Calu3 (cell line): ENCODE measurements around the gene NHERF2. TPM values are rescaled to one million over a fixed set of nuclear protein-coding genes. Genes with fewer than 3 reads are reported as not detected.
A peak's percentile ranks its signal among the peaks of the same experiment; 100 is the strongest.

Experiments
- BruUV-seq: library from RNA; stranded (reverse); fragments of 400-500 nt; replicated peaks from 2 replicates; lab custom pipeline; 2021; lab: Mats Ljungman, UMichigan
- CTCF ChIA-PET: fragments of 300-600 bp; sonication (Branson Sonifier 250); formaldehyde crosslinking; loops from one replicate; lab custom pipeline; 2022; ENCODE audit warnings: antibody characterized with exemption; lab: Charles Lee
- DNase-seq: peaks from one replicate; pipeline ENCODE4 v3.0.0; 2022
- H3K27ac Mint-ChIP-seq: one replicate; pipeline ENCODE4 v1.8.0; 2022; ENCODE audit warnings: mixed read lengths; ENCODE audit not compliant: unreplicated experiment
- H3K27me3 Mint-ChIP-seq: one replicate; pipeline ENCODE4 v1.8.0; 2022; ENCODE audit warnings: mixed read lengths; ENCODE audit not compliant: unreplicated experiment
- H3K36me3 Mint-ChIP-seq: one replicate; pipeline ENCODE4 v1.8.0; 2022; ENCODE audit warnings: mild to moderate bottlenecking, moderate library complexity, mixed read lengths; ENCODE audit not compliant: insufficient read depth, unreplicated experiment
- H3K4me1 Mint-ChIP-seq: one replicate; pipeline ENCODE4 v1.8.0; 2022; ENCODE audit warnings: mild to moderate bottlenecking, low read depth, mixed read lengths; ENCODE audit not compliant: unreplicated experiment
- H3K4me3 Mint-ChIP-seq: one replicate; pipeline ENCODE4 v1.8.0; 2022; ENCODE audit warnings: mild to moderate bottlenecking, low read depth, moderate library complexity, mixed read lengths; ENCODE audit not compliant: unreplicated experiment
- H3K9me3 Mint-ChIP-seq: one replicate; pipeline ENCODE4 v1.8.0; 2022; ENCODE audit warnings: low read depth, mixed read lengths; ENCODE audit not compliant: unreplicated experiment
- intact Hi-C: fragments of 100-400 bp; cut with micrococcal nuclease; formaldehyde crosslinking; loops from one replicate; pipeline ENCODE4 v1.10.0; 2022; ENCODE audit not compliant: unreplicated experiment
- total RNA-seq: library from RNA; stranded (reverse); gene quantifications from 2 replicates; pipeline ENCODE4 v1.2.3, GENCODE V29; 2022
- TF ChIP-seq, protein P1 (sequence below): fragments of 200-600 bp; IDR thresholded peaks from one replicate; pipeline ENCODE4 v1.8.0; 2022; ENCODE audit warnings: antibody characterized with exemption; ENCODE audit not compliant: unreplicated experiment

Gene NHERF2
- total RNA-seq, 1 experiment from 2014 or later, result 15.7 TPM

DNA sequence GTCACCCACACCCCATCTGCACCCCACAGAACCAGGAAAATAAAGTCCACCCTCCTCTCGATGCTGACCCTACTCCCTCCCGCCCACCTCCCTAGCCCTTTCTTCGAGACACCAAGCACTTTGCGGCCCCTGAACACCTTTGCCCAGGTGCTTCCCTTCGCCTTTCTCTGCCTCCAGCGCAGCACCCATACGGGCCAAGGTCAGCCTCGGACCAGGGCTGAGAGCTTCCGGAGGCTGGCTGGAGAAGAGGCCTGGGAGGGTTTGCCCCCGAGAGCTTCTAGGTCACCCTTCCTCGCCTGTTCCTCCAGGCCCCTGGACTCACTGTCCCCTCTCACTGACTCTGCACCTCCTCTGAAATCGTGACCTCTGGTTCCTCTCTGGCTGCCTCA, 2.7 kb upstream of the NHERF2 start:
- no peaks in the 10 kb centered on the region for H3K9me3 Mint-ChIP-seq
- no peak for DNase-seq
- no peak overlapping the region for H3K27ac Mint-ChIP-seq
- no peak overlapping the region for H3K4me3 Mint-ChIP-seq
- TF ChIP-seq, protein P1, sequence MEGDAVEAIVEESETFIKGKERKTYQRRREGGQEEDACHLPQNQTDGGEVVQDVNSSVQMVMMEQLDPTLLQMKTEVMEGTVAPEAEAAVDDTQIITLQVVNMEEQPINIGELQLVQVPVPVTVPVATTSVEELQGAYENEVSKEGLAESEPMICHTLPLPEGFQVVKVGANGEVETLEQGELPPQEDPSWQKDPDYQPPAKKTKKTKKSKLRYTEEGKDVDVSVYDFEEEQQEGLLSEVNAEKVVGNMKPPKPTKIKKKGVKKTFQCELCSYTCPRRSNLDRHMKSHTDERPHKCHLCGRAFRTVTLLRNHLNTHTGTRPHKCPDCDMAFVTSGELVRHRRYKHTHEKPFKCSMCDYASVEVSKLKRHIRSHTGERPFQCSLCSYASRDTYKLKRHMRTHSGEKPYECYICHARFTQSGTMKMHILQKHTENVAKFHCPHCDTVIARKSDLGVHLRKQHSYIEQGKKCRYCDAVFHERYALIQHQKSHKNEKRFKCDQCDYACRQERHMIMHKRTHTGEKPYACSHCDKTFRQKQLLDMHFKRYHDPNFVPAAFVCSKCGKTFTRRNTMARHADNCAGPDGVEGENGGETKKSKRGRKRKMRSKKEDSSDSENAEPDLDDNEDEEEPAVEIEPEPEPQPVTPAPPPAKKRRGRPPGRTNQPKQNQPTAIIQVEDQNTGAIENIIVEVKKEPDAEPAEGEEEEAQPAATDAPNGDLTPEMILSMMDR, result no peak
- no TSS peak for BruUV-seq
- peaks cover 41% of the 10 kb centered on the region for H3K4me1 Mint-ChIP-seq
- peaks cover 49% of the 10 kb centered on the region for H3K27me3 Mint-ChIP-seq
- intact Hi-C loops, result no loop called here
- peaks cover 46% of the 10 kb centered on the region for H3K36me3 Mint-ChIP-seq
- CTCF ChIA-PET, result interaction anchor here (0.7 to 1.6 kb wide), 3 partner anchors 32 to 117 kb away, joined by 3 to 4 read pairs (median 4); no protein-coding TSS in a partner anchor

DNA sequence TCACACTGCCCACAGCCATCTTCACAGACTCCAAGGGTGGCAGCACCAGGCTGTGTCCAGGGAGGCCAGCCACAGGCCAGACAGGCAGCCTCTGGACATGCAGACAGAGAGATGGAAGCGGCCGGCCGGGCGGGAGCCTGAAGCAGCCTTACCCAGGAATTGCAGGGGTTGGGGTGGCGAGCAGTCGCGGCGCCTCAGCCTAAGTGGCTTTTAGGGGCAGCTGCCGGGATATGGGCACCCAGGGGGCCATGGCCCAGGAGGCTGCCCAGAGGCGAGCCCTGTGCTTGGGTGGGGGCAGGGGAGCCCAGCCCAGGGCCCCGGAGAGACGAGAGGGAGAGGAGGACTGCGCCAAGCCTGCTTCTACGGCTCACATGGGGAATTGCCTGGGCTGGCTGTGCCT, 1.5 kb upstream of the NHERF2 start:
- Mint-ChIP-seq H3K4me1 (peaks cover 41% of the 10 kb centered on the region), H3K27me3 (peaks cover 37% of the 10 kb centered on the region), H3K36me3 (peaks cover 46% of the 10 kb centered on the region), H3K9me3 (no peaks in the 10 kb centered on the region), H3K4me3 (peak overlapping the region; percentile 74), H3K27ac (no peak overlapping the region)
- no peak for DNase-seq
- intact Hi-C loops, result no loop called here
- TF ChIP-seq, protein P1, result no peak
- CTCF ChIA-PET, result interaction anchor here (1.4 to 1.6 kb wide), 2 partner anchors 22 to 31 kb away, joined by 4 to 5 read pairs; partner anchors contain the start of genes NTHL1 and TSC2
- no TSS peak for BruUV-seq

DNA sequence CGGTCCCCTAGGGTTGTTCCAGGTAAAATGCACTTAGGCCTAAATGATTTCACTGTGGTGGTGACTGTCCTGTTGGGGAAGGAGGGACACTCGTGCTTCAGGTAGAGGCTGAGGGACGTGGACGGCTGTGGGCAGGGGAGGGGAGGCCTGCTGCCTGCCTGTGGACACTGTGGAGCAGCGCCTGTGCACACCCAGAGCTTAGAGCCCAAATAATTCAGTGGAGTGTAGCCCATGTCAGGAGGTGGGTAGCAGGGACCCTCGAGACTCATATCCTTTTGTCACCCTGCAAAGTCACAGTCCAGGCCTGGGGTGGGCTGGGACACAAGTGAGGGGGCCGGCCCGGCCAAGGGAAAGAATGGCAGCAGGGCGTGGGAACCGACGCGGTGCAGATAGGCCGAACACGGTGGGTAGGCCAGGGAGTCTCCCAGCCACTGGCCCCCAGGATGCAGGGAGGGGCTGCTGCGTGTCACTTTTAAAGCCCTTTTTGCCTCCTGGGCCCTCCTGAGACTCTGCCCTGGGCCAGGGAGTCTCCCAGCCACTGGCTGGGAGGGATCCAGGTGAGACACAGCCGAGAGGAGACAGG, 733 bp upstream of the NHERF2 start:
- TF ChIP-seq, protein P1, result no peak
- intact Hi-C loops, result no loop called here
- Mint-ChIP-seq H3K9me3 (no peaks in the 10 kb centered on the region), H3K4me3 (peak overlapping the region; percentile 74), H3K27me3 (peaks cover 30% of the 10 kb centered on the region), H3K27ac (no peak overlapping the region), H3K4me1 (peaks cover 33% of the 10 kb centered on the region), H3K36me3 (peaks cover 46% of the 10 kb centered on the region)
- BruUV-seq, result no TSS peak
- CTCF ChIA-PET, result interaction anchor here (1.4 kb wide), 1 partner anchor 22 kb away, joined by 5 read pairs; the partner anchor contains the start of genes NTHL1 and TSC2
- DNase-seq, result no peak

DNA sequence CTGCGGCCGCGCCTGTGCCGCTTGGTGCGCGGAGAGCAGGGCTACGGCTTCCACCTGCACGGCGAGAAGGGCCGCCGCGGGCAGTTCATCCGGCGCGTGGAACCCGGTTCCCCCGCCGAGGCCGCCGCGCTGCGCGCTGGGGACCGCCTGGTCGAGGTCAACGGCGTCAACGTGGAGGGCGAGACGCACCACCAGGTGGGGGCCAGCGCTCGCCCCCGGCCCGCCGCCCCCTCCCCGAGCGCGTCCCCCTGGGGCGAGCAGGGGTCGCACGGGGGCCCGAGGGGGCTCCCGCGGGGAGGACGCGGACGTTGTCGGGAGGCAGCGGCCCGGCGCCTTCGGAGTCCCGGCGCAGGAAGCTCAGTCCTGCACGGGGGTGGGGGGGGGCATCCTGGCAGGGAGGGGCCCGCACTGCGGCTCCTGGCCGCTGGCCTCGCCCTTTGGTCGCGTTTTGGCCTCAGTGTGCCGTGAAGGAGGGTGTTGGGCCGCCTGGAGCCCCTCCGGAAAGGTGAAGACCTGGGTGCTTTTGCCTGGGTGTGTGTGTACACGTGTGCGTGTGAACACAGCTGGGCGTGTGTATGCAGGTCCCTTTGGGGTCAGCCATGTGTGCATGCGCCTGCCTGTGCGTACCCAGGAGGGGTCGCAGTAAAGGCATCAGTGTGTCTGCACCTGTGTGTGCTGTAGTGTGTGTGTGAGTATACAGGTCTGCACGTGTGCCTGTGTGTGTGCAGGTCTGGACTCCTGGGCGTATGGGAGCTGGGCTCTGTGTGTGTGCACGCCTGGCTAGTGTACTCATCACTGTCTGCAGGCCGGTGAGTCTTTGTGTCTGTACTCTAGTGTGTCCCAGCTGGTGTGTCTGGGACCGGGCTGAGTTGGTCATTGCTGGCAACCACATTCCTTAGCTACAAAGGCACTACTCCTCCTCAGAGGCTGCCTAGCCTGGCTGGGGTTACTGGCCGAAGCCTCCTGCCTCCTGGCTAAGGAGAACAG, 615 bp downstream of the NHERF2 start:
- Mint-ChIP-seq H3K27me3 (peaks cover 16% of the 10 kb centered on the region), H3K27ac (no peak overlapping the region), H3K36me3 (peaks cover 35% of the 10 kb centered on the region), H3K9me3 (no peaks in the 10 kb centered on the region), H3K4me1 (peaks cover 32% of the 10 kb centered on the region), H3K4me3 (peak overlapping the region; percentile 74)
- CTCF ChIA-PET, result interaction anchor here (1.5 to 2.0 kb wide), 2 partner anchors 14 to 20 kb away, joined by 4 to 7 read pairs; no protein-coding TSS in a partner anchor
- intact Hi-C loops, result no loop called here
- DNase-seq, result no peak
- BruUV-seq, result no TSS peak
- TF ChIP-seq, protein P1, result no peak
